IPS-NIHi7 (cell line): ENCODE results near the gene ZNF532.

ENCODE experiments used
- DNase-seq: peaks from one replicate; pipeline ENCODE4 v3.0.0; 2012; ENCODE audit warnings: mixed read lengths; ENCODE audit errors: extremely low spot score

ZNF532 gene

DNA sequence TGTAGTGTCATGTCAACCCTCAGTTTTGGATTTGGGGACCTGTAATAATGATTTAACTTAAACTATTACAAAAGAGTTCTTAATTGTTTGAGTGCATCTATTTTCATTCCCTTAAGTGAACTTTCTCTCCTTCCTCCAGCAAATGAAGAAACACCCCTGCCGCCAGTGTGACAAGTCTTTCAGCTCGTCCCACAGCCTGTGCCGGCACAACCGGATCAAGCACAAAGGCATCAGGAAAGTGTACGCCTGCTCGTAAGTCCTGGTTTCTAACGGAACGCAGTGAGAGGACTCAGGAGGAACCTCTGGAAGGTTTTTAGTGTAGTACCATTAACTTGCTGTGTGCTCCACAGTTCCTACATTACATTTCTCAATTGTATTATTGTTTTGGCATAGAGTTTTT, 114.2 kb downstream of the ZNF532 start:
- no peak for DNase-seq

DNA sequence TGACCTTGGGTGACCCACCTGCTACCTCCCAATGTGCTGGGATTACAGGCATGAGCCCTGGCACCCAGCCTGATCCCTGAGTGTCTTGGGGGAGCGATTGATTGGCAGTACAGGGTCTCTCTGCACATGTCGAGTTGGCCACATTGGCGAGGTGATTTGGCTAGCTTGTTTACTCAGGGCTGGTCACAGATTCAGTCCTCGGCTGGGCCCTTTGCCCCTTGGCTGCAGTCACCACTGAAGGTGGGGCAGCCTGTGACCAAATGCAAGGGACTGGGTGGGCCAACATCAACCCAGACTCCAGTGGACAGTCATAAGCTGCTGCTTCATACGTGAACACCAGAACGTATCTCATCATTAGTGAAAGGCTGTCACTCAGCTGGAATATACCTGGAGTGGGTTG, 114.9 kb downstream of the ZNF532 start:
- DNase-seq = no peak

DNA sequence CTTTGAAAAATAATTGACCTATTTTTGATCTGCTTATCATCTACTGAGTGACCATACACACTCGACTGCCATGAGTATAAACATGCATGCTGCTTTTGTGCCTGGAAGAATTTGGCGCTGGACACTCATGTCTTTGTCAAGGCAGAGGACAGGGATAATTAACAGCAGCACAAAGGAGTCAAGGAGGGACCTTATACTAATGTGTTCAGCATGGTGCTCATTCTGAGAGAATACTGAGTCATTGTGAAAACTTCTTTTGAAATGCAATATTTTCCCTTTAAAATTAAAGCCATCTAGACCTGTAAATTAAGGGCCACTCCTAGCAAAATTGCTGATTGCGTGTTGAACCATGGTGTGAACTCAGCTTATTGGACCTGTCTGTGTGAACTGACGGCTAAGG, 116.3 kb downstream of the ZNF532 start:
- no peak for DNase-seq

DNA sequence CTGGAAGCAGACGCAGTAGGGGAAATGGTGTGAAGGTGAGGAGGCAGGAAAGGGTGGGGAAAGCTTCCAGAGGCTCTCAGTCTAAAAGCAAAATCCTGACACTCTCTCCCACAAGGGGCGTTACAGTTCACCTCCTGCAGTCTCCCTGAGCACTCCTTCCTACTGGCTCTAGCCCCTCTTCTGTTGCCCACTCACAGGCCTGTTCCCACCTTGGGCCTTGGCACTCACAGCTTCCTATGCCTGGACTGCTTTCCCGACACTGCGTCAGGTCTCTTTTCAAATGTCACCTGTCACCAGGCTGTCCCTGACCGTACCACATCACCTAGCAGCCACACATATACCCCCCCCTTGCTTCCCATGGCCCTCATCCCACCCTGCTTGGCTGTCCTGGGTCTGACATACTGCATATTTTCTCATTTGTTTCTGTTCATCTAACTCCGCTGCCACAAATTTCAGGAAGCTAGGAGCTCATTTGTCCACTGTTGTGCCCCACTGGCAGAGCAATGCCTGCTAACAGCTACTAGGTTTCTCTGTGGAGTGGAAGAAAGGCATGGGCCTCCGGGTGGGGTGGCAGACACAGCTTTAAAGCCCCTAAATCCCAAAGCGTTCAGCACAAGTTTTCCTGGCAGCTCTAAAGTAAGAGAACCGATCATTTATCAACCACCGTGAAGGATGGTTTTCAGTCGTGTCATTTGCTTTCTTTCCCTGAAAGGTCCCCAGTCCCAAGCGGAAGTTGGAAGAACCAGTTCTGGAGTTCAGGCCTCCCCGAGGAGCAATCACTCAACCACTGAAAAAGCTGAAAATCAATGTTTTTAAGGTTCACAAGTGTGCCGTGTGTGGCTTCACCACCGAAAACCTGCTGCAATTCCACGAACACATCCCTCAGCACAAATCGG, 118.8 kb downstream of the ZNF532 start:
- DNase-seq = no peak

DNA sequence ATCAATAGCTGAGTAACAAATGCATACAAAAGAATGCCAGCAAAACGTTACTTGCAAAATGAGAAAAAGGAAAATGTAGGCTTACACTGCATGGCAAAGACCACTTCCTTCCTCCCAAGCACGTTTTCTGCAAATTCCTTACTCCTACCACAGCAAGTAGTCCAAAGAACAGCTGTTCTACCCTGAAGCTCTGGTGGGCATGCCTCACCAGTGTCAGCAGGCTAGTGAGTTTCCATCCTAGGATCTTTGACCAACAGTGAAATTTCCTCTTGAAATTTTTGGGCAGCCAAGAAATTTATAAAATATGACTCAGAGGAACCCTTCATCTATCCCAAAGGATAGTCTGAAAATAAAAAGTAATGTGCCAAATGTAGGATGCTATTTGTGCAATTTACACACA, 123.9 kb downstream of the ZNF532 start:
- no peak for DNase-seq

DNA sequence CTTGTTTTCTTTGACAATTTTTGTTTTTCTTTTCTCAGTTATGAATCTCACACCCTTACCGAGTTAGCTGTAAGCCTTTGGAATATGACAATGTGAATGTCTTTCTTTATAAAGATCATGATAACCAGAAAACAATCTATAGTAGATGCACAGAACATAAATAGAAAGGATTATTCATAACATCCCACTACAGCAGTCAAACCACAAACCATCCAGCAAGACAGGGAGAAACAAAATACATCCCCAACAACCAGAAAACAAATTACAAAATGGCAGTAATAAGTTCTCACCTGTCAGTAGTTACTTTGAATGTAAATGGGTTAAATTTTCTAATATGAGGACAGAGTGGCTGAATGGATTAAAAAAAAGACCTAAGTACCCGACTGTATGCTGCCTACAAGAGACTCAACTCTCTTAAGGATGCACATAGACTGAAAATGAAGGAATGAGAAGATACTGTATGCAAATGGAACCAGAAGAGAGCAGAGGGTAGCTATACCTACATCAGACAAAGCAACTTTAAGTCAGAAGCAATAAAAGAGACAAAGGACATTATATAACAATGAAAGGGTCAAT, 124.6 kb downstream of the ZNF532 start:
- DNase-seq = no peak

DNA sequence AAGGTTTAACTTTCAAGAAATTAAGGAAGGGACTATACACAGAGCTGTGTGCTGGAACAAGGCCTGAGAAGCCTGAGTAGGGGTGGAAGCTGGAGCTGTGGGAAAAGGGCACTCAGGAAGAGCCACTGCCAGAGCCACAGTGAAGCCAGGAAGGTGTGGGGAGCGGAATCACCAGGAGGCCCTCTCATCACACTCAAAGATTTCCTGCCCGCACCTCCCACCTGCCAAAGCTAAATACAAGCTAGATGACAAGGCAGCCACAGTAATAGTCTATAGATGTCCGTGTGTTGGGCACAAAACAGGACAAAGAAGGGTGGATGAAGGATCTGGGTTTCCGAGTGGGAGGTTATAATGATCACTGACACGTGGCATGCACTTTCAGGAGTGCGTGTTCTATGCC, 126.0 kb downstream of the ZNF532 start:
- DNase-seq = no peak

DNA sequence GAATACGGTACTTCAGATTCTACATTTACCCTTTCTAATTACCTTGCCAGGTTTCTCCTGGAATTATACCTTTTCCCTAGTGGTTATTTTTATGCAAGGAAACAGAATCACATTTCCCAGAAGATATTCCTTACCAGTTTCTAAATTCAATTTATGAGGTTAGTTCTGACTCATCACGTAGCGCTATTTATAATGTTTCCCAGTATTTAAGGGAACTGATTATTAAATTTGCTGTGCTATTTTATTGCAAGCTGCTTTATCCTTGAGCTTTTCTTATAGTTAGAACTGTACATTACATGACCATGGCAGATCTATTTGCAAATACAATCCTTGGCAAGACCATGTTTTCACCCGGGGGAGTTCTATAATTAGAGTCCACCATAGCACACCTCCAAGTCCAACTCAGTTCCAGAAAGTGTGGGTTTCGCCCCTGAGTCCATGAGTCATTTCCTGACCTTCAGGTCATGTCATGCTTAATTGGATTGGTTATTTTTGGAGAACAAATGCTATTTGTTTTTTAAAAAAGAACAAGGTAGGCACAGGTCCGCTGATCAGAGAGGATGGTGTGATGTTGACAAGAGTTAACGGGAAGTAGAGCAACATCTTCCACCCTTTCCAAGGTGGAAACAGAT, 126.6 kb downstream of the ZNF532 start:
- no peak for DNase-seq

DNA sequence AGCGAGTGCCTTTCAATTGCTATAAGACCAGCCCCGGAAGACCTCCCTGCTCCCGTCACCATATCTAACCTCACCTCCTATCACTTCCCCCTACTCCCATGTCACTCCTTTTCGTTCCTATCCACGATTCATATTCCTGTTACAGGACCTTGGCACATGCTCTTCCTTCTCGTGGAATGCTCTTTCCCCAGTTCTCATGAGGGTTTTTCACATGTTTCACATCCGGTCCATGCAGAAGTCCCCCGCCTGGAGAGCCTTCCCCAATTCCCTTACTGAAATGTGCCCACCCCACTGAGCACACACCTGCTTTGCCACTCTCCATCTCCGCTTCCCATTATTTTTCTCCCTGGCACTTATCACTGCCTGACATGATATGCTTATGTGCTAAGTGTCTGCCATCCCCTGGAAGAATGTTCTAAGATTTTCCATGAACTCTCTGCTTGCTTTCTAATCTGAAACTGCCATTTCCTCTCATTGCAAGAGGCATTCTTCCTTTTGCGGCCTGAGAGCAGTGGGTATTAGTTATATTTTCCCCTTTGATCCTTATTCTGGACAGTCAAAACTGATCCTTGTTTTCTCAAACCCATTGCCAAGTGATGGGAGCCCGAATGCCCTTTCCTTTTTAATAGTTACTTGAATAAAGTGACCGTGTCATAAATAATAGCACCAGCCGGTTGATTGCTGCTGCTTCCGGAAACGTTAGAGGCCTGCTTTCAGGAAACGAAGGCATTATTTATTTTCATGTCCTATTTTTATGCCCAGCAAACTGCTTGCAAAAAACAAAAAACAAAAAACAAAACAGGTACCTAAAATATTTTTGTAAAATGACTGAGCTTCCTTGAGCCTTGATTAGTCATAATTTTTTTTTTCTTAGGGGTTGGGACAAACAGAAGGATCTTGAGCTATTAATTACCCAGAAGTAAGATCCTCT, 127.9 kb downstream of the ZNF532 start:
- DNase-seq = no peak

DNA sequence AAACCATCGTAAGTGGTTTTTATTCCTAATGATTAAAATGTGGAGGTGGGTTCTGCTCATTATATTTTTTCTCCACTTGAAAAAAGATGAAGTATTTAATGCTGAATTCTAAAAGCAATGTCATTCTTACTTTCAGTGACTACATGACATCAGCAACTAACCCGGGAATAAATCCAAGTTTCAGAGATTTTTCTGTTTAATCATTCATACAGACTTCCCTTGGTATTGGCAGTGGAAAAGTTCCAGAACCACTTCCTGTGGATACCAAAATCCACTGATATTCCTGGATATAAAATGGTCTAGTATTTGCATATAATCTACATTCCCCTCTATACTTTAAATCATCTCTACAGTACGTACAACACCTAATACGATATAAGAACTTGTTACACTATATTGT, 128.6 kb downstream of the ZNF532 start:
- no peak for DNase-seq

DNA sequence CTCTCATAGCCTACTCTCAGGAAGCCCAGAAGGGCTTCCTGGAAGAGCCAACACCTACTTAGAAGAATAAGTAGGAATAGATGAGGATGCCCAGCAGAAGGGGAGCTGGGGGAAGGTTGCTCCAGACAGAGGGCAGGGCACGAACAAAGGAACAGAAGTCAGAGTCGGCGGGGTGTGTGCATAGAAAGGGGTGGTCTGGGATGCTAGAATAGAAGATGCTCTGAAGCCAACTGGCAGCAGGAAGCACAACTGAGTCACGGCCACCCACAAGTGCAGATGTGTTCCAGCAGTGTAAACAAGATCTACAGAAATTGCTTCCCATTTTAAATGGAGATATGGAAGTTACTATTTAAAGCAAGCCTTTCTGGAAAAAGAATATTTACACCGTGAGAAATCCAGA, 131.0 kb downstream of the ZNF532 start:
- no peak for DNase-seq

DNA sequence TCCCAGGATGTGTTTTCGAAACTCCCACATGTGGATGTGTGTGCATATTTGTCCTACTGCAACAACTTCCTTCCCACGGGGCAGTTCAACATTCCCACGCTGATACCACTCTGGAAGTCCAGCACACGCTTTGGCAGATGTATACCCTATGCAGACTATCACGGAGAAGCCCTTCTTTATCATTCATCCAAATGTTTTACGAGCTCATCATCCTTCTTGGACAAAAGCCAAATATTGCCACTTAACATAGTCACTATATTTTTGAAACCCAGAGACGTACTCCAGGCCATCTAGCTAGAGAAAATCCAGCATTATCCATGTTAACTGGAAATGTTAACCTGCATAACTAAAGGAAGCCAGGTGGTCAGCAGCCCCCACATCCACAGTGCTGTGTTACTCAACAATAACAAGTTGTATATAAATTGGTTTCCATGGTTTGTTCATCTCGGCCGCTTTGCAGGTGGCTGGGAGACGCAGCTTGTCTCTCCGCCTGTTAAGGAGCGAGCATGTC, 131.5 kb downstream of the ZNF532 start:
- DNase-seq = no peak

DNA sequence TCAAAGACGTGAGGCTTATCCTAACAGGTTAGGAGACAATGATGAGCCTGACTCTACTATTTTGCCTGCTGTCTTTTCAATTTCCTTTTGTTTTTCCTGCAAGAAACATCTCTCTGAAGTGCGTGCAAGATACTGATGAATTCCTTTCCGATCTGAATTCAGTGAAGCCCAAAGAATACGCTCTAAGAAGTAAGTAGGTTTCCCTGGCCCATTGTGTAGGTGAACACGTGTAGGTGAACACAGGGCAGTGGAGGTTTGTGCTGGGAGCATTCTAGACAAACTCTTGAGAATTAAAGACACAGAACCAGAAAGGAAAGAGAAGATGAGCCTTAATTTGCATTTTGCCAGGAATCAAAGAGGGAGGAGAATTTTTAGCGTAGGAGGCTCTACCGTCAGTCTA, 132.0 kb downstream of the ZNF532 start:
- DNase-seq = no peak

DNA sequence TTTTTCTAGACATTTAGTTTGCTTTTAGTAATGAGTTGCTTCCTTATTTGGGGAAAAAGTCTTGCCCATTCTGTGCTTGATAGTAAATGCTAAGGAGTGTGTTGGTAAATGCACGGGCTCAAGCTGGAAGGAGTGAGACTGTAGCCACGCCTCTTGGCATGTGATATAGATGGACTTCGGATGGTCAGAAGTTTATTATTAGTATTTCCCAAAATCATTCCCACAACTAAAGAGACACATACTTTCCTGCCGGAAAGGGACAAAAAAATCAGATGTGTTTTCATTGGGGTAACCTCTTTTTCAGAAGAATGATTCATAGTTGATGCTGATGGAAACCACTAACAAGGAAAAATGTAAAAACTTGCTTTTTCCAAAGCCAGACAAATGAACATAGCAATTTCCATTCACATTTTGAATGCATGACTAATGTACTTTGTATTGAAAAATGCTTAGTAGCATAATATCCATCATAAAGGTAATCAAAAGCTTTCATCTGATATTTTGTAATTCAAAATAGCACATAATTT, 133.2 kb downstream of the ZNF532 start:
- DNase-seq = no peak

DNA sequence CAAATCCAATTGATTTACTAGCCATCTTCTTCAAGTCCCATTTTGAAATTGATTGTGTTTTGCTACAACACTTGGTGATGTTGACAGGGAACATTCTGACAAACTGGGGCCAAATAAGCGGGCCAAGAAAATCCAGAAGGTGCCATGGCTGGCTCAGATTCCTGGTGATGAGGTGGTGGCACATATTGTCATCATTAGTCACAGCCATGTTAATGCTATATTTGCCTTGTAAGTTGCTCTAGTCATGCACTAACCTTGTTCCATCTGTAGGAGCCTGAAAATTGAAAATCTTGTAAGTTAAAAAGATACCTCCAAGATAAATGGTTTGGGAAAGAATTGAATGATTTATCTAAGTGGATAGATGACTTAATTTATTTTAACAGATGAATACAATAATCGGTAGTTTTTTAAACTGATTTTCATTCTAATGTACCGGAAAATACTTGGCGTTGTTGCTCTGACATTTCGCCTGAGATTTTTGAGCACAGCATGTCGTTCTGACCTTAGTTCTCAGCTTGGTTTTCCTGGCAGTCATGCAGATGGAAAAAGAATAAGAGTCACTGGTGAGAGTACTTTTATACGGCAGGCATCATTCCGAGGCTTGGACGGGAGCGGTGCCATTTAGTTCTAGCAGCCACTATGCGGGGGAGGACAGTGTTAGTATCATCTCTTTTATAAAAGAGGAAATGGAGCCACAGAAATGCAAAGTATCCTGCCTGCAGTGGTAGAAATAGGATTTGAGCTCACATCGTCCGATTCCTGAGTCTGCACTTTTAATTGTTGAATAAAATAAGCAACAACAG, 133.9 kb downstream of the ZNF532 start:
- no peak for DNase-seq

DNA sequence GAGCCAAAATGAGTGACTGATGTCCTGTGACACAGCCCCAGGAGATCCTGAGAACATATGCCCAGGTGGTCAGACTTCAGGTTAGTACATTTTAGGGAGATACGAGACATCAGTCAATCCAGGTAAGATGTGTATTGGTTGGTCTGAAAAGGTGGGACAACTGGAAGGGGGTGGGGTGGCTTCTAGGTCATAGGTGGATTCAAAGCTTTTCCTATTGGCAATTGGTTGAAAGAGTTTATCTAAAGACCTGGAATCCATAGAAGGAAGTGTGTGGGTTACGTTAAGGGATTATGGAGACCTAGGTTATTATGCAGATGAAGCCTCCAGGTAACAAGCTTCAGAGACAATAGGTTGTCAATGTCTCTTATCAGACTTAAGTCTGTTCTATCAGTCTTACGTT, 136.5 kb downstream of the ZNF532 start:
- no peak for DNase-seq

DNA sequence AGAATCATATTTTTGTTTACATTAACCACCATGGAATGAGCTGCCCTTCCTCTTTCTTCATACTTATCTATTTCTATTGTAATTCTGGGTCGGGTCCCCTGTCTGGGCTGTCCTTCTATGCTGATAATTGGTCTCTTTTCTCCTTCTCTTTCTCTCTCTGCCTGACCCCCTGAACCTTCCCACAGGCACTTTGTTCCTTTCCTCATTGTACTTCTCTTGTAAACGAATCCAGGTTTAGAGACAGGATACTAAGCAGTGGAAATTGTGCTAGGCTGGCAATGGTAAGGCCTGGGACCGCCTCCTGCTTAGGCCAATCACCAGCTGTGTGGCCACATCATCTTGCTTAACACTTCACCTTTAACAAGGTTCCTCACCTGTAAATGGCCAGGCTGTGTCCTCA, 137.0 kb downstream of the ZNF532 start:
- DNase-seq = no peak

DNA sequence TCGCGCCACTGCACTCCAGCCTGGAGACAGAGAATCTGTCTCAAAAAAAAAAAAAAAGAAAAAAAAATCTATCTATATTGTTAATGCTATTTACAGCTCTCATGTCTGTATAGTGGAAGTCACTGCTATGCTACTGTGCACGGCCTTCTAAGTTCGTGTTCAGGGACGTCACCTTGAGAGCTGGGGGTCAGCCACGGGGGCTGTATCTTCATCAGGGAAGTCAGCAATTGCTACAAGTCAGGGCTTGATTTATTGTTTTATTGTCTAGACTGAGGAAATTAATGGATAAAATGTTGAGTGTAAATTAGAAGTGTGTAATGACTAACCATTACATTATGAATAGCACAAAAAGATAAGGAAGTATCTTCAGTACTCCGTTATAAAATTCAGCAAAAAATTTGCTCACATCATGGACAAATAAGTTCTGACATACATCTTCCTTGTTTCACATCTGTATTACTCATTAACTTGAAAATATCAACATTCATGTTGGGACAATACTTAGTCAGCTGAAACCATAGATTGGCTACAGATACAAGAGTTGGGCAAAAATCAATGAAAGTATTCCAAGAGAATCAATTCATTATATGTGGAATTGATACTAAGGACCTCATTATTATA, 138.4 kb downstream of the ZNF532 start:
- no peak for DNase-seq

DNA sequence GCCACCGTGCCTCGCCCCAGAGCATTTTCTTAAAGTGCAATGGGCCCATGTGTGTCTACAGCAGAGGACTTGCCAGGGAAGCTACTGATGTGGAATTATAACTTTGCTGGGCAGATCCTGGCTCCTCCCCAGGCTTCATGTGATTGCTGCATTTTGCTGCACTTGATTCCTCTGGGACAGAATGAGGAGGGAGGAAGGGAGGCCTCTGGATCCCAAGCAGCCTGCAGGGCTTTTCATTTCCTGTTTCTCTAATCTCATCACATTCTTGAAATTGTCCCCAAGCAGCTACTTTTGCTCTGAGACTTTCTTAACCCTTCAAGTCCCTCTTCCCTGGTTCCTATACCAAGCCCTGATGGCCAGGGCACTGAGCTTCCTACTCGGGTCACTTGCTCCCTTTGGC, 140.6 kb downstream of the ZNF532 start:
- peak; percentile 64 for DNase-seq

DNA sequence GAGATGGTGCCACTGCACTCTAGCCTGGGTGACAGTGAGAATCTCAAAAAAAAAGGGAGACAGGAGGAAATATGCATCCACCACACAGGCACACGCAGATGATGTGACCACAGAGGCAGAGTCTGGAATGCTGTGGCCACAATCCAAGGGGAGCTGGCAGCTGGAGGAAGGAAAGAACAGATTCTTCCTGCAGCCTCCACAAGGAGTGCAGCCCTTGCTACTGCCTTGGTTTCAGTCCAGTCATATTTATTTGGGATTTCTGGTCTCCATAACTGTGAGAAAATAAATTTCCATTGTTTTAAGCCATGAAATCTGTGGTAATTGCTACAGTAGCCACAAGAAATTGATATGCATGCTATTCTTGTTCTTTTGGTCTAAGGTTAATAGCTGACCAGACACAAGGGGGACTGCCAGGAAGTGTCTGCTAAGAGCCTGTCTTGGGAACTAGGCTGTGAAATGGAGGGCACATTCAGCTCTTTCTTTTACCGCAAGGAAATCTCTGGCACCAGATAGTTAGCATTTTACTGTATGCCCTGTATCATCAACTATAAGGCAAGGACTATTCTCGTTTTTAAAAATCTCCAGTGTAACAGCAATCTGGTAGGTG, 141.9 kb downstream of the ZNF532 start:
- DNase-seq = no peak
